AG04449 (cell line): Measurements from ENCODE around the gene BCL2L15.

ENCODE experiments used
- CTCF ChIA-PET: fragments of 350-600 bp; formaldehyde crosslinking; extraction: SDS; loops from one replicate; lab custom pipeline; 2021; ENCODE audit warnings: antibody characterized with exemption; lab: Yijun Ruan, JAX
- POLR2A ChIA-PET: fragments of 400-600, 350-600 bp; formaldehyde crosslinking; extraction: SDS; loops from one replicate; lab custom pipeline; 2020; ENCODE audit warnings: antibody characterized with exemption, inconsistent platforms; lab: Yijun Ruan, JAX
- DNase-seq: peaks from one replicate; pipeline ENCODE4 v3.0.0-alpha.2; 2010; ENCODE audit warnings: low read depth, low spot score
- H3K4me3 ChIP-seq: 2 replicates; pipeline ENCODE4 v1.5.1; 2011; ENCODE audit warnings: low read depth, mild to moderate bottlenecking, control low read depth, low read length
- TF ChIP-seq, protein P1 (sequence below): IDR thresholded peaks from one replicate; pipeline ENCODE4 v1.5.1; 2011; ENCODE audit warnings: mild to moderate bottlenecking, moderate library complexity, low read length, control low read depth, inconsistent platforms; ENCODE audit not compliant: insufficient read depth; ENCODE audit errors: missing control alignments

The BCL2L15 gene

DNA sequence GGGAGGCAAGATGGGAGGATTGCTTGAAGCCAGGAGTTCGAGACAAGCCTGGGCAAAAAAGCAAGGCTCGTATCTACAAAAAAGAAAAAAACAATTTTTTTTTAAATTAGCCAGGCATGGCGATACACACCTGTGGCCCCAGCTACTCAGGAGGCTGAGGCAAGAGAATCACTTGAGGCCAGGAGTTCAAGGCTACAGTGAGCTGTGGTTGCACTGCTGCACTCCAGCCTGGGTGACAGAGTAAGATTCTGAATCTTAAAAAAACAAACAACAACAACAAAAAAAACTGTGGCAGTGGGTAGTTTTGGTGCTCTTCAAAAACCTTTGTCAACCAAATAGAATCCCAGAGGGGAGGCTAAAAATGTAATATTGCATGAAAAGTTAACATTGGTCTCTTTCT, 16.6 kb downstream of the BCL2L15 start:
- ChIA-PET CTCF (interaction anchor here (1.4 kb wide), 1 partner anchor 35 kb away, joined by 3 read pairs; no protein-coding TSS in a partner anchor), POLR2A (no interaction called here)
- no peak for DNase-seq
- TF ChIP-seq, protein P1, sequence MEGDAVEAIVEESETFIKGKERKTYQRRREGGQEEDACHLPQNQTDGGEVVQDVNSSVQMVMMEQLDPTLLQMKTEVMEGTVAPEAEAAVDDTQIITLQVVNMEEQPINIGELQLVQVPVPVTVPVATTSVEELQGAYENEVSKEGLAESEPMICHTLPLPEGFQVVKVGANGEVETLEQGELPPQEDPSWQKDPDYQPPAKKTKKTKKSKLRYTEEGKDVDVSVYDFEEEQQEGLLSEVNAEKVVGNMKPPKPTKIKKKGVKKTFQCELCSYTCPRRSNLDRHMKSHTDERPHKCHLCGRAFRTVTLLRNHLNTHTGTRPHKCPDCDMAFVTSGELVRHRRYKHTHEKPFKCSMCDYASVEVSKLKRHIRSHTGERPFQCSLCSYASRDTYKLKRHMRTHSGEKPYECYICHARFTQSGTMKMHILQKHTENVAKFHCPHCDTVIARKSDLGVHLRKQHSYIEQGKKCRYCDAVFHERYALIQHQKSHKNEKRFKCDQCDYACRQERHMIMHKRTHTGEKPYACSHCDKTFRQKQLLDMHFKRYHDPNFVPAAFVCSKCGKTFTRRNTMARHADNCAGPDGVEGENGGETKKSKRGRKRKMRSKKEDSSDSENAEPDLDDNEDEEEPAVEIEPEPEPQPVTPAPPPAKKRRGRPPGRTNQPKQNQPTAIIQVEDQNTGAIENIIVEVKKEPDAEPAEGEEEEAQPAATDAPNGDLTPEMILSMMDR: no peak
- H3K4me3 ChIP-seq: no peak overlapping the region

DNA sequence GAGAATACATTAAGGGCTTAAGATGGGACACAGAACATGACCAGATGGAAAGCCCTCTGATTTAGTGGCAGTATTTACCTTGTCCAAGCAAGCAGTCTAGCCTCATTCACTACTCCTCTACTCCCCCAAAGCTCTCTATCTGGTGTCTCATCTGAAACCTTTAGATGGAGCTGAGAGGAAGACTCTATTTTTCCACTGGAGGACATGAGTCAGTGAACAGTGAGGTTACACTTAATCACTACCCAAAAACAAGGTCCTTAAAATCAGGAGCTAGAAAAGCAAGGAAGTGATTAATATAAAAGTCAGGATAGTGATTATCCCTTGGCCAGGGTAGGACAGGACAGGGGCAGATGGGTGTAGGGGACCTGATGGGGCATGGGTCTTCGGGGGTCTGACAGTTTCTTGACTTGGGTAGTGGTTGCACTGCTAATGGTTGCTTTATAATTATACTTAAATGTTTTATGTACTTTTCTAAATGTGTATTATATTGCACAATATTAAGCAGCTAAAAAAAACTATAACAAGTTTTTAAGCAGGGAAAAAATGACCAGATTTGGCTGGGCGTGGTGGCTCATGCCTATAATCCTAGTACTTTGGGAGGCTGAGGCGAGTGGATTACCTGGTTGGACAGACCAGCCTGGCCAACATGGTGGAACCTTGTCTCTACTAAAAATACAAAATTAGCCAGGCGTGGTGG, 18.8 kb downstream of the BCL2L15 start:
- no peak for DNase-seq
- TF ChIP-seq, protein P1: no peak
- CTCF ChIA-PET: interaction anchor here (0.6 to 1.3 kb wide), 3 partner anchors 8 to 13 kb away, joined by 3 to 9 read pairs (median 4); no protein-coding TSS in a partner anchor
- POLR2A ChIA-PET: no interaction called here
- no peak overlapping the region for H3K4me3 ChIP-seq

DNA sequence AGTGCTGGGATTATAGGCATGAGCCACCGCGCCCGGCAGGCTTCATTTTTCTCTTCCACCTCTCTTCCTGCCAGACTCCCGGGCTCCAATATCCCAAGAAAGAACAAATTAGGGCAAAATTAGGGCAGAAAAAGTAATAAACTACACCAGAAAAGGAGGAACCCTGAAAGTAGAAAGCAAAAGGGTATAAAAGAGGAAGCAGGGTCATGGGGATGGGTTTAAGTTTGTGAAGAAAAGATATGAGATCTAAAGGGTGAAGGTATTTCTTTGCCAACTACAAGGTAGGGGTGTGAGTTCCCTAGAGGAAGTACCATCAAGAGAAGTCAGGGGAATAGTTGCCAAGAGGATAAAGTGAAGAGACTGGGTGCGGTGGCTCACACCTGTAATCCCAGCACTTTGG, 25.7 kb downstream of the BCL2L15 start:
- TF ChIP-seq, protein P1: no peak
- H3K4me3 ChIP-seq: no peak overlapping the region
- ChIA-PET CTCF (interaction anchor here (1.5 kb wide), 1 partner anchor 69 kb away, joined by 6 read pairs; no protein-coding TSS in a partner anchor), POLR2A (no interaction called here)
- no peak for DNase-seq

DNA sequence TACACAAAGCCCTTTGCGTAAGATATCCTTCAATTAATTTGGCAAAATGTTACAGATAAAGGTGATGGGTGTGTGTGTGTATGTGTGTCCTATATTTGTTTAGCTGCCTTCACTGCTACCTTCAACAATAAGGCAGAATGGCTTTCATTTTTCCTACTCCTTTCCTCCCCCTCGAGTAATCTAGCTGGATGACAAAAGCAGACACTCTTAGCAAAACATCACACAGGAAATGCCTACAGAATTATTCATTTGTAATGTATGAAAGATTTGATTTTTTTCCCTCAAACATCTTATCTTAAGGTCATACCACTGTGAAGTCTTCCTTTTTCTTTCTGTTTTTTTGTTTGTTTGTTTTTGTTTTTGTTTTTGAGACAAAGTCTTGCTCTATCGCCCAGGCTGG, 26.5 kb downstream of the BCL2L15 start:
- H3K4me3 ChIP-seq: no peak overlapping the region
- TF ChIP-seq, protein P1: no peak
- ChIA-PET CTCF (interaction anchor here (0.6 to 2.3 kb wide), 4 partner anchors 8 to 86 kb away, joined by 3 to 24 read pairs (median 4); no protein-coding TSS in a partner anchor), POLR2A (no interaction called here)
- DNase-seq: peak; percentile 19

DNA sequence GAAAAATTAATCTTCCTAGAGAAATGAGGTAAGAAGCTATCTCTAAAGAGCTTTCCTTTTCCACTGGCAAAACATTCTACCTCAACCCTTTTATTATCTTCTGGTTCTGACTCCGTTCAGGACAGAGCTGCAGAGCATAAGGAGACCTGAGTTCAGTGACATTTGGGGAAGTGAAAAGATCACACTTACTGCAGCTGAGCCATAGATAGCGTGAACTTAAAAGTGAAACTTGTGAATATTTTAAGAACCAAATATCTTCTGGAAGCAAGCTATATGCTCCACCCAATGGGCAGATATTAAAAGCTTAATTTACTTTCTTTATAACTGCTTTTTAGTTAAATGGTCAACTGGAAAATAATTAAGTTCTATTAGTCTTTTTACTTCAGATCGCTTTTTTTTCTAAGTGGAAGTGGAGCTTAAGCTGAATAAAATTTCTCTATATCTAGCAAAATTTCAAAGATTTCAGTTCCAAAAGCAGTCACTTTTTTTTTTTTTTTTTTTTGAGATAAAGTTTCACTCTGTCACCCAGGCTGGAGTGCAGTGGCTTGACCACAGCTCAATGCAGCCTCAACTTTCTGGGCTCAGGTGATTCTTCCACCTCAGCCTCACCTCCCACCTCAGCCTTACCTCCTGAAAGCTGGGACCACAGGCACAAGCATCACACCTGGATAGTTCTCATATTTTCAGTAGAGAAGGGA, 27.8 kb downstream of the BCL2L15 start:
- no peak for DNase-seq
- no peak overlapping the region for H3K4me3 ChIP-seq

More for the DNA sequence above, 27.8 kb downstream of the BCL2L15 start:
- POLR2A ChIA-PET: interaction anchor here (0.5 kb wide), 1 partner anchor 100 kb away, joined by 3 read pairs; no protein-coding TSS in a partner anchor
- TF ChIP-seq, protein P1: no peak
- CTCF ChIA-PET: interaction anchor here (0.9 to 2.3 kb wide), 2 partner anchors 25 to 45 kb away, joined by 3 to 24 read pairs; partner anchors contain the start of gene AP4B1
